PFSK-1 (cell line): Measurements from ENCODE around the gene OVOL3.

Experiments
- FOXP2 ChIP-seq: optimal IDR thresholded peaks from 2 replicates; pipeline ENCODE3; 2011; ENCODE audit warnings: borderline replicate concordance, control low read depth, inconsistent platforms; ENCODE audit not compliant: insufficient read depth; ENCODE audit errors: extremely low read length, extremely low read depth
- POLR2AphosphoS5 ChIP-seq: IDR thresholded peaks from 2 replicates; pipeline ENCODE4 v1.6.1; 2012; ENCODE audit warnings: low read depth, mild to moderate bottlenecking, control low read depth, low read length, moderate library complexity
- SIN3A ChIP-seq: IDR thresholded peaks from 2 replicates; pipeline ENCODE4 v1.6.1; 2012; ENCODE audit warnings: mild to moderate bottlenecking, low read length, moderate library complexity, borderline replicate concordance; ENCODE audit not compliant: insufficient read depth
- TAF1 ChIP-seq: IDR thresholded peaks from 2 replicates; pipeline ENCODE4 v1.6.1; 2012; ENCODE audit warnings: low read length, control low read depth, borderline replicate concordance; ENCODE audit not compliant: insufficient read depth
- TF ChIP-seq, protein P1 (sequence below), 2 experiments: IDR thresholded peaks; 2 replicates each; pipeline versions ENCODE4 v1.6.1 to v1.8.0; 2011 to 2012; ENCODE audit warnings: low read depth in 2 of 2, low read length in 2 of 2, control low read depth in 1 of 2, inconsistent platforms in 1 of 2, mild to moderate bottlenecking in 1 of 2, moderate library complexity in 1 of 2; ENCODE audit not compliant: insufficient read depth in 1 of 2

DNA sequence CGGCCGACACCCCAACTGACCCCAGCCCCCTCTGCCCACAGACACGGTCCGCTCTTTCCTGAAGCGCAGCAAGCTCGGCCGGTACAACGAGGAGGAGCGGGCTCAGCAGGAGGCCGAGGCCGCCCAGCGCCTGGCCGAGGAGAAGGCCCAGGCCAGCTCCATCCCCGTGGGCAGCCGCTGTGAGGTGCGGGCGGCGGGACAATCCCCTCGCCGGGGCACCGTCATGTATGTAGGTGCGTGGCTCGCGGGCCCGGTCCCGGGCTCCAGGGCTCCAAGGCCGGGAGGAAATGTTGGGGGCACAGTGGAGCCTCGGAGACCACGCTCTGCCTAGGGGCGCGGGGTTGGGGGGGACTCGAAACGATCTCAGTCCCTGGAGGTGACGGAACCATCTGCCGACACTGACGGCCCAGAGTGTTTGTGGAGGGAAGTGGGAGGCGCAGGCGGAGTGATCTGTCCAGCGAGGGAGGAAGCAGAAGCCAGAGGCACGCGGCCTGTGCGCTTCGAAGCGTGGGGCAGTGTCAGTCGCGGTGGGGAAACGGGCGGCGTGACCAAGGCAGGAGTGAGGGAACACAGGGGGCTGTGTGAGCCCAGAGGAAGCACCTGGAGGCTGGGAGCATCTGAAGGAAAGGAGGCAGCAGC lies 10.7 kb downstream of the OVOL3 start:
- TF ChIP-seq TAF1 (no peak), POLR2AphosphoS5 (no peak), SIN3A (no peak), FOXP2 (no peak)
- TF ChIP-seq, protein P1, sequence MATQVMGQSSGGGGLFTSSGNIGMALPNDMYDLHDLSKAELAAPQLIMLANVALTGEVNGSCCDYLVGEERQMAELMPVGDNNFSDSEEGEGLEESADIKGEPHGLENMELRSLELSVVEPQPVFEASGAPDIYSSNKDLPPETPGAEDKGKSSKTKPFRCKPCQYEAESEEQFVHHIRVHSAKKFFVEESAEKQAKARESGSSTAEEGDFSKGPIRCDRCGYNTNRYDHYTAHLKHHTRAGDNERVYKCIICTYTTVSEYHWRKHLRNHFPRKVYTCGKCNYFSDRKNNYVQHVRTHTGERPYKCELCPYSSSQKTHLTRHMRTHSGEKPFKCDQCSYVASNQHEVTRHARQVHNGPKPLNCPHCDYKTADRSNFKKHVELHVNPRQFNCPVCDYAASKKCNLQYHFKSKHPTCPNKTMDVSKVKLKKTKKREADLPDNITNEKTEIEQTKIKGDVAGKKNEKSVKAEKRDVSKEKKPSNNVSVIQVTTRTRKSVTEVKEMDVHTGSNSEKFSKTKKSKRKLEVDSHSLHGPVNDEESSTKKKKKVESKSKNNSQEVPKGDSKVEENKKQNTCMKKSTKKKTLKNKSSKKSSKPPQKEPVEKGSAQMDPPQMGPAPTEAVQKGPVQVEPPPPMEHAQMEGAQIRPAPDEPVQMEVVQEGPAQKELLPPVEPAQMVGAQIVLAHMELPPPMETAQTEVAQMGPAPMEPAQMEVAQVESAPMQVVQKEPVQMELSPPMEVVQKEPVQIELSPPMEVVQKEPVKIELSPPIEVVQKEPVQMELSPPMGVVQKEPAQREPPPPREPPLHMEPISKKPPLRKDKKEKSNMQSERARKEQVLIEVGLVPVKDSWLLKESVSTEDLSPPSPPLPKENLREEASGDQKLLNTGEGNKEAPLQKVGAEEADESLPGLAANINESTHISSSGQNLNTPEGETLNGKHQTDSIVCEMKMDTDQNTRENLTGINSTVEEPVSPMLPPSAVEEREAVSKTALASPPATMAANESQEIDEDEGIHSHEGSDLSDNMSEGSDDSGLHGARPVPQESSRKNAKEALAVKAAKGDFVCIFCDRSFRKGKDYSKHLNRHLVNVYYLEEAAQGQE (IDR thresholded peaks at IDR 0.05; ENCODE audit: insufficient read depth in 1 of 2, low read depth in 2 of 2, low read length in 2 of 2): no peak
